Uterus (tissue), 4 donors: ENCODE results near the gene BCO2. TPM values are rescaled to one million over a fixed set of nuclear protein-coding genes. Genes with fewer than 3 reads are reported as not detected.

ENCODE experiments used
- DNase-seq, 2 donors: peaks; one replicate each; pipeline ENCODE4 v3.0.0-alpha.2; 2019 to 2020
- H3K27ac ChIP-seq, 2 donors: fragments of 200-600 bp; sonication (generic); 1 replicate in 1 of 2; 2 replicates in 1 of 2; pipeline ENCODE4 v1.5.1; 2016 to 2018
- H3K27me3 ChIP-seq, 2 donors: fragments of 200-600 bp; sonication (generic); one replicate each; pipeline ENCODE4 v1.5.1; 2018 to 2019; ENCODE audit warnings: control low read depth in 1 of 2
- H3K36me3 ChIP-seq, 2 donors: fragments of 200-600 bp; sonication (generic); one replicate each; pipeline ENCODE4 v1.5.1; 2019; ENCODE audit warnings: control low read depth in 1 of 2
- H3K4me1 ChIP-seq, 2 donors: fragments of 200-600 bp; sonication (generic); one replicate each; pipeline ENCODE4 v1.5.1; 2018 to 2019; ENCODE audit warnings: control low read depth in 1 of 2
- H3K4me3 ChIP-seq, 2 donors: fragments of 200-600 bp; sonication (generic); 1 replicate in 1 of 2; 2 replicates in 1 of 2; pipeline ENCODE4 v1.5.1; 2018 to 2019; ENCODE audit warnings: mild to moderate bottlenecking in 1 of 2
- H3K9me3 ChIP-seq, 2 donors: fragments of 200-600 bp; sonication (generic); one replicate each; pipeline ENCODE4 v1.5.1; 2019; ENCODE audit warnings: control low read depth in 1 of 2
- POLR2A ChIP-seq, 2 donors: fragments of 450-650 bp; IDR thresholded peaks; one replicate each; pipeline ENCODE4 v1.6.1; 2016; ENCODE audit warnings: antibody characterized with exemption in 2 of 2, mild to moderate bottlenecking in 1 of 2, moderate library complexity in 1 of 2
- intact Hi-C: fragments of 100-400 bp; cut with DNase I; formaldehyde crosslinking; loops from one replicate; pipeline ENCODE4 v1.15.1; 2023; ENCODE audit warnings: low total_unique reads
- total RNA-seq, 4 donors: library from RNA; depleted of rRNA in 3 of 4; stranded (reverse); fragments of >200 nt in 3 of 4; gene quantifications; one replicate each; pipeline versions ENCODE4 v1.1.0 to v1.2.4, GENCODE V29; 2014 to 2023
- TF ChIP-seq, protein P1 (sequence below), 4 experiments: fragments of 200-600 bp in 2 of 4; fragments of 450-650 bp in 2 of 4; sonication (generic) in 2 of 4; IDR thresholded peaks; one replicate each; pipeline ENCODE4 v1.5.1; 2016 to 2019; ENCODE audit warnings: antibody characterized with exemption in 4 of 4, mild to moderate bottlenecking in 2 of 4, moderate library complexity in 1 of 4
- donor health status: DM: yes; HTN: yes; CAD: no.

The BCO2 gene
- total RNA-seq, 4 donors from 2014 or later: 4.6 to 15.3 (median 14.2) TPM

DNA sequence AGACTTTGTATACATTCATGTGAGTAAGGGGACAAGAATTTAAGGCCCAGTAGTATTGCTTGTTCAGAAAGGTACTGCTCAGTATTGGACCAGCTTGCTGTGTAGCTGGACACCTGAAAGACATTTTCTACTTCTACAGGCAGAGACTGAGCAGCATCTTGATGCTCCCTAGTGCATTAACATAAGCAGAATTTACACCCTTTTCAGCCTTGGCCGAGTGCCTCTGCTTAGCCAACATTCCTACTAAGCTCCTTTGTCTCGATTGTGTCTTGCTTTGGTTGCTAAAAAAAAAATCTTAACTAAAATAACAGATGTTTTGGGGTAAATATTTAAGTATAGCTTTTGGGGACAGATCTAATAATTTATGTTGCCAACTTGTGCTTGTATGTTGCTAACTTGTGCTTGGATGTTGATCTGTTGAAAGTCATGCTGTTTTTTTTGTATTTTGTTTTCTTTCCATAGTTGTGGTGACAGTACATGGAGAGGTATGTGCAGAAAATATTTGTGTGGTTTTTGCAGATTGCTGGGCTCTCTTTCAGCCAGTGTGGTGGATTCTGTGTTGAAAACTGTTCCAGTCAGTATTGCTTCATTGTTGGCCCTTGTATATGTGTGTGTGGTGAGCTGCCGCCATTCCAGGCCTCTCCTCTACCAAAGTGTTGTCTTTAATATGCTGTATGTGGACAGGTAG is 54.6 kb downstream of the BCO2 start:
- intact Hi-C loops: no loop called here
- H3K4me3 ChIP-seq: no peak overlapping the region
- DNase-seq: no peak
- H3K9me3 ChIP-seq: no peaks in the 10 kb centered on the region
- no peak overlapping the region for H3K27ac ChIP-seq
- no peak for TF ChIP-seq POLR2A (IDR thresholded peaks at IDR 0.05)
- TF ChIP-seq, protein P1, sequence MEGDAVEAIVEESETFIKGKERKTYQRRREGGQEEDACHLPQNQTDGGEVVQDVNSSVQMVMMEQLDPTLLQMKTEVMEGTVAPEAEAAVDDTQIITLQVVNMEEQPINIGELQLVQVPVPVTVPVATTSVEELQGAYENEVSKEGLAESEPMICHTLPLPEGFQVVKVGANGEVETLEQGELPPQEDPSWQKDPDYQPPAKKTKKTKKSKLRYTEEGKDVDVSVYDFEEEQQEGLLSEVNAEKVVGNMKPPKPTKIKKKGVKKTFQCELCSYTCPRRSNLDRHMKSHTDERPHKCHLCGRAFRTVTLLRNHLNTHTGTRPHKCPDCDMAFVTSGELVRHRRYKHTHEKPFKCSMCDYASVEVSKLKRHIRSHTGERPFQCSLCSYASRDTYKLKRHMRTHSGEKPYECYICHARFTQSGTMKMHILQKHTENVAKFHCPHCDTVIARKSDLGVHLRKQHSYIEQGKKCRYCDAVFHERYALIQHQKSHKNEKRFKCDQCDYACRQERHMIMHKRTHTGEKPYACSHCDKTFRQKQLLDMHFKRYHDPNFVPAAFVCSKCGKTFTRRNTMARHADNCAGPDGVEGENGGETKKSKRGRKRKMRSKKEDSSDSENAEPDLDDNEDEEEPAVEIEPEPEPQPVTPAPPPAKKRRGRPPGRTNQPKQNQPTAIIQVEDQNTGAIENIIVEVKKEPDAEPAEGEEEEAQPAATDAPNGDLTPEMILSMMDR (IDR thresholded peaks at IDR 0.05): no peak
- H3K27me3 ChIP-seq: no peaks in the 10 kb centered on the region
- H3K4me1 ChIP-seq: no peaks in the 10 kb centered on the region
- no peaks in the 10 kb centered on the region for H3K36me3 ChIP-seq

DNA sequence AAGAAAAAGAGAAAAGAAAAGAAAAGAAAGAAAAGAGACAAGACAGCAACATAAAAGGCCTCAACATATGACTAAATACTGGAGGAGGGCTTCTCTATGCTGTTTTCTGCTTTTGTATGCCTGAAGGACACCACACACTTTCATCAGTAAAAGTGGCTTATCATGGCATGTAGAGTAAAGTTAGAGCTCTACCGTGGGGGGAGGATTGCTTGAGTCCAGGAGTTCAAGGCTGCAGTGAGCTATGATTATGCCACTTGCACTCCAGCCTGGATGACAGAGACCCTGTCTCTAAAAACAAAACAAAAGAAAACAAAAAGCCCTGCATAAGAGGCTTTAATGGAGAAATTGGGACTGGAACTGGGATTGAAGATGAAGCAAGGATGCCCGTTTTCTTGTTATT is 56.6 kb downstream of the BCO2 start:
- no peaks in the 10 kb centered on the region for H3K36me3 ChIP-seq
- no peaks in the 10 kb centered on the region for H3K9me3 ChIP-seq
- no peaks in the 10 kb centered on the region for H3K27me3 ChIP-seq
- no peaks in the 10 kb centered on the region for H3K4me1 ChIP-seq
- H3K4me3 ChIP-seq: no peak overlapping the region
- intact Hi-C loops: no loop called here
- no peak overlapping the region for H3K27ac ChIP-seq
- TF ChIP-seq POLR2A (IDR thresholded peaks at IDR 0.05): no peak
- TF ChIP-seq, protein P1 (IDR thresholded peaks at IDR 0.05): no peak
- no peak for DNase-seq

DNA sequence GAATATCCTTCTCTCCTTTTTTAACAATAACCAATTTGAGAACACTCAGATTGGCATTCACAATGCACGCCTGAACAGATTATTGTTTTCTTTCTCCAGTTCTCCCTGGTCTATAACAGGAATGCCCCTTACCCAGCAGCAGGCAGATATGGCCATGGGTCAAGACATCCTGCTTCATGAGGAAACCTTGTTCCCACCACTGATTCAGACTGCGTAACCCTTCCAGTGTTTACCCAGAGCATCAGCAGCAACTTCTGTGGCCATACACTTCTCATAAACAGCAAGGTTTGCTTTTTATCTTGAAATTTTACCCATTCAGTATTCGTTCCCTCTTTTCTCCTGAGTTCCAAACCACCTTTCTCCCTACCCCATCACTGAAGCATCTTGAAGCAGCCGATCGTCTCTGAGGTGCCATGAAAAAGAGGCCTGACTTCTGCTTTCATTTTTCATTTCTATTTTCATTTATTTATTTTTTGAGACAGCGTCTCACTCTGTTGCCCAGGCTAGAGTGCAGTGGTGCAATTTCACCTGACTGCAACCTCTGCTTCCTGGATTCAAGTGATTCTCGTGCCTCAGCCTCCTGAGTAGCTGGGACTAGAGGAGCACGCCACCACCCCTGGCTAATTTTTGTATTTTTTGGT is 60.6 kb downstream of the BCO2 start:
- Histone ChIP-seq H3K4me1 (no peaks in the 10 kb centered on the region), H3K4me3 (no peak overlapping the region), H3K9me3 (no peaks in the 10 kb centered on the region), H3K27me3 (no peaks in the 10 kb centered on the region), H3K36me3 (no peaks in the 10 kb centered on the region), H3K27ac (no peak overlapping the region)
- TF ChIP-seq, protein P1 (IDR thresholded peaks at IDR 0.05): no peak
- TF ChIP-seq POLR2A (IDR thresholded peaks at IDR 0.05): no peak
- no peak for DNase-seq
- intact Hi-C loops: no loop called here

DNA sequence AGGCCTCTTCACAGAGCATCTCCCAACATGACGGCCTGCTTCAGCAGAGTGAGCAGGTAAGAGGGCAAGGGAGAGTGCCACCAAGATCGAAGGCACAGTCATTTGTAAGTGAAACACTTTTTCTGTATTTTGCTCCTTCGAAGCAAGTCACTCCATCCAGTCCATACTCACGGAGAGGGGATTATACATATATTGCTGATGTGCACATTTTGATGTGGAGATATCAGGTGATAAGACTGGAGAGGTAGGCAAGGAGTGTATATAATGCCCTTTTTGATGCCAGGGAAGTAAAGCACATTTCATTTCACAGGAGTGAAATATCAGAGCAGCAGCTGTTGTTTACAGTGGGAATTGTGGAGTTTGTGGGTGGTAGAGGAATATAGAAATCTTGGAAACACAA is 62.1 kb downstream of the BCO2 start:
- H3K27me3 ChIP-seq: no peaks in the 10 kb centered on the region
- H3K27ac ChIP-seq: no peak overlapping the region
- H3K4me1 ChIP-seq: no peaks in the 10 kb centered on the region
- DNase-seq: no peak
- TF ChIP-seq POLR2A (IDR thresholded peaks at IDR 0.05): no peak
- TF ChIP-seq, protein P1 (IDR thresholded peaks at IDR 0.05): no peak
- H3K9me3 ChIP-seq: no peaks in the 10 kb centered on the region
- no peaks in the 10 kb centered on the region for H3K36me3 ChIP-seq
- intact Hi-C loops: no loop called here
- H3K4me3 ChIP-seq: no peak overlapping the region

DNA sequence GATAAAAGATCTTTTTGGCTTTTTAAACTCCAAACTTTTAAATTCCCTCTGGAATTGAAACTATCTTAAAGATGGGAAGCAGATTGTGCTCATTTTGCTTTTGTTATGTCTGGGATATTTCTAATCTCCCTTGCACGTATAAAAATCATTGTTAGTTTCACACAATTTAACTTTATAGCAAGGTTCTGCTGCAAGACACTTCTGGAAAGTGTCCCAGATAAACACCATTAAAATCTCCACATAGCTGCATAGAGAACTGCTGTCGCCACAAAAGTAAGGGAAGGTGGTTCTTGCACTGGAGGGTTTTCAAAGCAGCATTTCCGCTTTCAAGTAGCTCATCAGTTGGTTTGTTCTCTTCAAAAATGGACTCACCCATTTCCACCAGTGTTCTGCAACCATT is 62.7 kb downstream of the BCO2 start:
- no peaks in the 10 kb centered on the region for H3K27me3 ChIP-seq
- H3K36me3 ChIP-seq: no peaks in the 10 kb centered on the region
- DNase-seq: no peak
- intact Hi-C loops: no loop called here
- no peaks in the 10 kb centered on the region for H3K4me1 ChIP-seq
- no peak overlapping the region for H3K4me3 ChIP-seq
- H3K9me3 ChIP-seq: no peaks in the 10 kb centered on the region
- TF ChIP-seq, protein P1 (IDR thresholded peaks at IDR 0.05): no peak
- TF ChIP-seq POLR2A (IDR thresholded peaks at IDR 0.05): no peak
- no peak overlapping the region for H3K27ac ChIP-seq
